AG10803 (cell line): ENCODE data around the gene CCR2.
"Not testable (repeated sequence)": the region's sequence is repeated elsewhere in the genome, so short reads cannot be mapped to it uniquely, and the experiment has no call there.

ENCODE experiments used
- DNase-seq: peaks from one replicate; pipeline ENCODE4 v3.0.0; 2010; ENCODE audit warnings: low read depth
- H3K4me3 ChIP-seq: 2 replicates; pipeline ENCODE4 v1.5.1; 2011; ENCODE audit warnings: mild to moderate bottlenecking, low read length, control low read depth
- CTCF ChIP-seq: conservative IDR thresholded peaks from 2 replicates; pipeline ENCODE4 v1.5.1; 2011; ENCODE audit warnings: mild to moderate bottlenecking, low read length, control low read depth, inconsistent platforms

The CCR2 gene

GRCh38 chr3:46321461-46322104 is 32.3 kb upstream of the CCR2 start:
- H3K4me3 ChIP-seq = no peak overlapping the region
- DNase-seq = no peak

GRCh38 chr3:46324036-46324435 is 29.9 kb upstream of the CCR2 start:
- no peak for TF ChIP-seq CTCF
- no peak overlapping the region for H3K4me3 ChIP-seq
- DNase-seq = no peak

More at GRCh38 chr3:46321461-46322104, 32.3 kb upstream of the CCR2 start:
- TF ChIP-seq CTCF = no peak

GRCh38 chr3:46325645-46326300 is 28.1 kb upstream of the CCR2 start:
- no peak for DNase-seq
- no peak overlapping the region for H3K4me3 ChIP-seq
- TF ChIP-seq CTCF = no peak

GRCh38 chr3:46330676-46331075 is 23.2 kb upstream of the CCR2 start:
- peak; percentile 38 for DNase-seq
- H3K4me3 ChIP-seq = not testable (repeated sequence)

- no peak for TF ChIP-seq CTCF
- no peak overlapping the region for H3K4me3 ChIP-seq
- DNase-seq = peak; percentile 37
These were observed 19.0 kb upstream of the CCR2 start for GRCh38 chr3:46334741-46335478.

- no peak for DNase-seq
- no peak overlapping the region for H3K4me3 ChIP-seq
- no peak for TF ChIP-seq CTCF
These were observed 18.4 kb upstream of the CCR2 start for GRCh38 chr3:46335541-46335940.

GRCh38 chr3:46337911-46338310 is 16.0 kb upstream of the CCR2 start:
- no peak for DNase-seq
- H3K4me3 ChIP-seq = no peak overlapping the region
- no peak for TF ChIP-seq CTCF
